NCI-H748 (cell line): ENCODE measurements around the gene PPP1R16B.
A peak's percentile ranks its signal among the peaks of the same experiment; 100 is the strongest.
"Not testable (repeated sequence)": the region's sequence is repeated elsewhere in the genome, so short reads cannot be mapped to it uniquely, and the experiment has no call there.

Source experiments
- DNase-seq: peaks from one replicate; lab custom pipeline; 2025; ENCODE audit not compliant: unreplicated experiment; lab: John Stamatoyannopoulos, UW

The PPP1R16B gene

GRCh38 chr20:38791291-38791690 is 14.2 kb upstream of the PPP1R16B start:
- DNase-seq: no peak

- DNase-seq: no peak
Measured at GRCh38 chr20:38791940-38792339, 13.6 kb upstream of the PPP1R16B start.

GRCh38 chr20:38794057-38794456 is 11.4 kb upstream of the PPP1R16B start:
- DNase-seq: not testable (repeated sequence)

- no peak for DNase-seq
Measured at GRCh38 chr20:38798266-38798665, 7.2 kb upstream of the PPP1R16B start.

GRCh38 chr20:38799203-38799602 is 6.3 kb upstream of the PPP1R16B start:
- DNase-seq: no peak

GRCh38 chr20:38800882-38801281 is 4.6 kb upstream of the PPP1R16B start:
- no peak for DNase-seq

- DNase-seq: no peak
Measured at GRCh38 chr20:38804221-38804620, 1.3 kb upstream of the PPP1R16B start.

- no peak for DNase-seq
Measured at GRCh38 chr20:38804682-38805501, 605 bp upstream of the PPP1R16B start.

- peak; percentile 50 for DNase-seq
Measured at GRCh38 chr20:38805958-38806854, 709 bp downstream of the PPP1R16B start.

GRCh38 chr20:38806855-38807655 is 1.6 kb downstream of the PPP1R16B start:
- peak; percentile 80 for DNase-seq

GRCh38 chr20:38809942-38810341 is 4.4 kb downstream of the PPP1R16B start:
- DNase-seq: no peak

- no peak for DNase-seq
Measured at GRCh38 chr20:38810926-38811630, 5.6 kb downstream of the PPP1R16B start.

GRCh38 chr20:38811769-38812168 is 6.3 kb downstream of the PPP1R16B start:
- no peak for DNase-seq

- no peak for DNase-seq
Measured at GRCh38 chr20:38812182-38812581, 6.7 kb downstream of the PPP1R16B start.

GRCh38 chr20:38812709-38813573 is 7.4 kb downstream of the PPP1R16B start:
- no peak for DNase-seq

- DNase-seq: not testable (repeated sequence)
Measured at GRCh38 chr20:38813574-38813962, 8.1 kb downstream of the PPP1R16B start.

- no peak for DNase-seq
Measured at GRCh38 chr20:38815446-38815845, 9.9 kb downstream of the PPP1R16B start.

- no peak for DNase-seq
Measured at GRCh38 chr20:38818113-38819065, 12.9 kb downstream of the PPP1R16B start.

GRCh38 chr20:38825571-38825900 is 20.0 kb downstream of the PPP1R16B start:
- no peak for DNase-seq
